ENCODE measurements around the gene IFNA5. TPM values are rescaled to one million over a fixed set of nuclear protein-coding genes. Genes with fewer than 3 reads are reported as not detected.

The IFNA5 gene
- total and polyA plus RNA-seq, 2 donors (not counting 1 experiment from before 2014, with no cell fraction given), result not detected

- peaks cover 21% of the 10 kb centered on the region for H3K27me3 Mint-ChIP-seq
- POLR2A ChIA-PET, result no interaction called here
These were observed 19.0 kb downstream of the IFNA5 start for GRCh38 chr9:21286099-21286498.

GRCh38 chr9:21281275-21281674 lies 23.8 kb downstream of the IFNA5 start:
- no CpG with 5 or more reads among the region's 2 CpGs for WGBS (ENCODE audit: insufficient coverage)

More at GRCh38 chr9:21286099-21286498, 19.0 kb downstream of the IFNA5 start:
- DNase-seq (no peak), ATAC-seq (ENCODE audit: low read depth) (no peak)
- H3K79me2 ChIP-seq (ENCODE audit: control insufficient read depth, insufficient read depth, low read length), result no peaks in the 10 kb centered on the region
- no peak overlapping the region for H3K27ac ChIP-seq (ENCODE audit: low read length in 2 of 2)
- H3K9ac ChIP-seq (ENCODE audit: low read length), result no peak overlapping the region
- no peak overlapping the region for H2AFZ ChIP-seq (ENCODE audit: insufficient read depth, low read depth, low read length, poor library complexity, severe bottlenecking)
- Mint-ChIP-seq H3K4me3 (no peak overlapping the region), H3K27ac (no peak overlapping the region), H3K4me1 (no peaks in the 10 kb centered on the region), H3K9me3 (ENCODE audit: insufficient read depth) (no peaks in the 10 kb centered on the region)
- H3K4me2 ChIP-seq (replicated peaks; ENCODE audit: low read depth, low read length, poor library complexity, severe bottlenecking), result no peak overlapping the region
- CTCF ChIA-PET, result no interaction called here
- H3K4me3 ChIP-seq (ENCODE audit: control extremely low read depth in 1 of 5, extremely low read depth in 1 of 5, insufficient read depth in 1 of 5, low read depth in 2 of 5, low read length in 4 of 5), result no peak overlapping the region
- 100% methylated on average over 1 of the region's 5 CpGs for WGBS (ENCODE audit: insufficient coverage)
- TF ChIP-seq EZH2 (IDR thresholded peaks at IDR 0.05; ENCODE audit: borderline replicate concordance, insufficient read depth, low read depth, low read length, poor library complexity, severe bottlenecking), result no peak
- no peak for TF ChIP-seq CTCF (IDR thresholded peaks at IDR 0.05)
- no peaks in the 10 kb centered on the region for H4K20me1 ChIP-seq (ENCODE audit: control insufficient read depth, insufficient read depth, low read length, poor library complexity, severe bottlenecking)
- no peaks in the 10 kb centered on the region for H3K4me1 ChIP-seq (ENCODE audit: control insufficient read depth in 2 of 2, insufficient read depth in 2 of 2, low read length in 2 of 2)
- intact Hi-C loops (cut with micrococcal nuclease), result no loop called here
- no peaks in the 10 kb centered on the region for H3K9me3 ChIP-seq (ENCODE audit: control extremely low read depth in 1 of 3, control insufficient read depth in 2 of 3, insufficient read depth in 1 of 3, low read length in 2 of 3)
- H3K36me3 ChIP-seq (replicated peaks in 1 of 2; ENCODE audit: control extremely low read depth in 1 of 2, control insufficient read depth in 1 of 2, extremely low read depth in 1 of 2, insufficient read depth in 2 of 2, low read length in 1 of 2), result no peaks in the 10 kb centered on the region
- peaks cover 0 to 9% (median 0%) of the 10 kb centered on the region in 4 experiments for H3K27me3 ChIP-seq (replicated peaks in 1 of 4; ENCODE audit: control extremely low read depth in 1 of 4, control insufficient read depth in 3 of 4, insufficient read depth in 4 of 4, low read length in 3 of 4)

More at GRCh38 chr9:21281275-21281674, 23.8 kb downstream of the IFNA5 start:
- H3K36me3 ChIP-seq (replicated peaks in 1 of 2; ENCODE audit: control extremely low read depth in 1 of 2, control insufficient read depth in 1 of 2, extremely low read depth in 1 of 2, insufficient read depth in 2 of 2, low read length in 1 of 2), result no peaks in the 10 kb centered on the region
- no peak for DNase-seq
- H2AFZ ChIP-seq (ENCODE audit: insufficient read depth, low read depth, low read length, poor library complexity, severe bottlenecking), result no peak overlapping the region
- ChIA-PET POLR2A (no interaction called here), CTCF (no interaction called here)
- peaks cover 0 to 12% (median 9%) of the 10 kb centered on the region in 4 experiments for H3K27me3 ChIP-seq (replicated peaks in 1 of 4; ENCODE audit: control extremely low read depth in 1 of 4, control insufficient read depth in 3 of 4, insufficient read depth in 4 of 4, low read length in 3 of 4)
- intact Hi-C loops (cut with micrococcal nuclease), result no loop called here
- no peak overlapping the region for H3K4me3 ChIP-seq (ENCODE audit: control extremely low read depth in 1 of 5, extremely low read depth in 1 of 5, insufficient read depth in 1 of 5, low read depth in 2 of 5, low read length in 4 of 5)
- no peaks in the 10 kb centered on the region for H3K4me1 ChIP-seq (ENCODE audit: control insufficient read depth in 2 of 2, insufficient read depth in 2 of 2, low read length in 2 of 2)
- H3K9me3 ChIP-seq (ENCODE audit: control extremely low read depth in 1 of 3, control insufficient read depth in 2 of 3, insufficient read depth in 1 of 3, low read length in 2 of 3), result no peaks in the 10 kb centered on the region
- no peak for ATAC-seq (ENCODE audit: low read depth)
- TF ChIP-seq EZH2 (IDR thresholded peaks at IDR 0.05; ENCODE audit: borderline replicate concordance, insufficient read depth, low read depth, low read length, poor library complexity, severe bottlenecking) (no peak), CTCF (IDR thresholded peaks at IDR 0.05) (no peak)
- no peaks in the 10 kb centered on the region for H3K79me2 ChIP-seq (ENCODE audit: control insufficient read depth, insufficient read depth, low read length)
- no peak overlapping the region for H3K4me2 ChIP-seq (replicated peaks; ENCODE audit: low read depth, low read length, poor library complexity, severe bottlenecking)
- no peak overlapping the region for H3K9ac ChIP-seq (ENCODE audit: low read length)
- H3K4me3 Mint-ChIP-seq, result no peak overlapping the region
- no peak overlapping the region for H3K27ac Mint-ChIP-seq
- no peaks in the 10 kb centered on the region for H3K4me1 Mint-ChIP-seq
- H3K27ac ChIP-seq (ENCODE audit: low read length in 2 of 2), result no peak overlapping the region
- peaks cover 18% of the 10 kb centered on the region for H3K27me3 Mint-ChIP-seq
- no peaks in the 10 kb centered on the region for H3K9me3 Mint-ChIP-seq (ENCODE audit: insufficient read depth)
- H4K20me1 ChIP-seq (ENCODE audit: control insufficient read depth, insufficient read depth, low read length, poor library complexity, severe bottlenecking), result no peaks in the 10 kb centered on the region
